A673 (cell line): ENCODE data around the gene ICE1.

ENCODE experiments used
- EZH2 ChIP-seq: fragments of 200-600 bp; sonication (generic); IDR thresholded peaks from 2 replicates; pipeline ENCODE4 v1.6.1; 2017; ENCODE audit warnings: borderline replicate concordance, low read depth, mild to moderate bottlenecking, mixed read lengths, antibody characterized with exemption, low read length; ENCODE audit not compliant: poor library complexity, severe bottlenecking
- TF ChIP-seq, protein P1 (sequence below): fragments of 300-800, 200-600 bp; sonication (generic); conservative IDR thresholded peaks from 2 replicates; pipeline ENCODE4 v1.5.1; 2017; ENCODE audit warnings: low read depth, mild to moderate bottlenecking, antibody characterized with exemption, low read length, moderate library complexity, mixed read lengths

DNA sequence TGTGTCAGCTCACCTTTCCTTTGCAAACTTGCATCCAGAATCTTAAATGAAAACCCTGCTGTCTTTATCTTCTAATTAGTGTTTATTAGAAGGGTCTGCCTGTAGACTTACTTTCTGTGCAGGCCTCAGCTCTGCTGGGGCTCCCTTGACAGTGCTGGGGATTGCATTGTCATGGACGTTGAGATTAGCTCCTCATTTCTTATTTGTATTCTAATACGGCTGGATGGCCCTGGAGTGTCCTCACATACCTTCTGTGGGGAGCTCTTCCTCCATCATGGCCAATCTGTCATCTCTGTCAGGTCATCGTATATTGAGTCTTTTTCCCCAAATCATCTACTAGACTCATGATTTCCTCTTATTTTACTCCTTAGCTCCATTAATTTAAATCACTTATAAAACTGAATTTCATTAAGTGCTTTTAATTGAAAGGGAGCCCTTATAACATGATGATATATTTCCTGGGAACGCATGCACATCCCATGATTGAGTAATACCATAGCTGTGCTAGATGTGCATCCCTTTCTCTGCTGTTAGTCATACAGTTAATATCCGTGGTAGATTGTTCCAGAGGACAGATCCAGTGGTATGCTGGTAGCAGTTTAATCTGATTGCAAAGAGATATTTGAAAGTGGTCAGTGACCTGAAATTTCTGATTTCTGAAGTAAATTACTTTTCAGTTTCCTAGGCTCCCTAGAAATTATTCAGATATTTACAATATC is 61.6 kb downstream of the ICE1 start:
- TF ChIP-seq, protein P1, sequence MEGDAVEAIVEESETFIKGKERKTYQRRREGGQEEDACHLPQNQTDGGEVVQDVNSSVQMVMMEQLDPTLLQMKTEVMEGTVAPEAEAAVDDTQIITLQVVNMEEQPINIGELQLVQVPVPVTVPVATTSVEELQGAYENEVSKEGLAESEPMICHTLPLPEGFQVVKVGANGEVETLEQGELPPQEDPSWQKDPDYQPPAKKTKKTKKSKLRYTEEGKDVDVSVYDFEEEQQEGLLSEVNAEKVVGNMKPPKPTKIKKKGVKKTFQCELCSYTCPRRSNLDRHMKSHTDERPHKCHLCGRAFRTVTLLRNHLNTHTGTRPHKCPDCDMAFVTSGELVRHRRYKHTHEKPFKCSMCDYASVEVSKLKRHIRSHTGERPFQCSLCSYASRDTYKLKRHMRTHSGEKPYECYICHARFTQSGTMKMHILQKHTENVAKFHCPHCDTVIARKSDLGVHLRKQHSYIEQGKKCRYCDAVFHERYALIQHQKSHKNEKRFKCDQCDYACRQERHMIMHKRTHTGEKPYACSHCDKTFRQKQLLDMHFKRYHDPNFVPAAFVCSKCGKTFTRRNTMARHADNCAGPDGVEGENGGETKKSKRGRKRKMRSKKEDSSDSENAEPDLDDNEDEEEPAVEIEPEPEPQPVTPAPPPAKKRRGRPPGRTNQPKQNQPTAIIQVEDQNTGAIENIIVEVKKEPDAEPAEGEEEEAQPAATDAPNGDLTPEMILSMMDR = no peak
- TF ChIP-seq EZH2 = no peak
